HCT116 (cell line): ENCODE data around the gene AZGP1.

ENCODE experiments used
- CEBPB ChIP-seq: IDR thresholded peaks from 2 replicates; pipeline ENCODE4 v1.6.1; 2012; ENCODE audit warnings: low read depth
- POLR2AphosphoS5 ChIP-seq: IDR thresholded peaks from 2 replicates; pipeline ENCODE4 v1.6.1; 2011; ENCODE audit warnings: mild to moderate bottlenecking, low read depth, low read length, moderate library complexity

GRCh38 chr7:99928994-99929729 is 46.7 kb downstream of the AZGP1 start, which contains the start of gene GJC3:
- TF ChIP-seq CEBPB (no peak), POLR2AphosphoS5 (no peak)
